Esophagus squamous epithelium (tissue), 4 donors: ENCODE results near the gene AGO3.

Experiments used
- CTCF ChIP-seq, 6 experiments: fragments of 450-650 bp in 4 of 6; fragments of 200-600 bp in 2 of 6; sonication (generic) in 2 of 6; IDR thresholded peaks; one replicate each; pipeline ENCODE4 v1.5.1; 2016 to 2019; ENCODE audit warnings: antibody characterized with exemption in 6 of 6, mild to moderate bottlenecking in 4 of 6, moderate library complexity in 4 of 6
- POLR2A ChIP-seq, 4 donors: fragments of 450-650 bp; IDR thresholded peaks; one replicate each; pipeline ENCODE4 v1.6.1; 2017; ENCODE audit warnings: antibody characterized with exemption in 4 of 4, mild to moderate bottlenecking in 4 of 4, moderate library complexity in 3 of 4

GRCh38 chr1:36095760-36096405 lies 165.0 kb downstream of the AGO3 start:
- TF ChIP-seq CTCF (IDR thresholded peaks at IDR 0.05) (no peak), POLR2A (IDR thresholded peaks at IDR 0.05) (no peak)
